ENCODE data around the gene ZNF423.

GRCh38 chr16:49515861-49516260 lies 340.1 kb downstream of the ZNF423 start:
- no peak for TF ChIP-seq CTCF (IDR thresholded peaks at IDR 0.05; ENCODE audit: low read length)
- no peak for TF ChIP-seq EZH2 (optimal IDR thresholded peaks at IDR 0.05; ENCODE audit: low read depth, low read length)

All from MM.1S (cell line).